GM12873 (cell line): ENCODE data around the gene RPP40.

Experiments
- CTCF ChIP-seq: IDR thresholded peaks from 2 replicates; pipeline ENCODE4 v1.5.1; 2012; ENCODE audit warnings: low read depth, mild to moderate bottlenecking, moderate library complexity, low read length, control low read depth; ENCODE audit not compliant: insufficient read depth; ENCODE audit errors: missing control alignments

Gene RPP40

GRCh38 chr6:4987432-4987831, 16.4 kb downstream of the RPP40 start:
- TF ChIP-seq CTCF: no peak

- TF ChIP-seq CTCF: no peak
Observed at GRCh38 chr6:4986999-4987398, 16.8 kb downstream of the RPP40 start.

- TF ChIP-seq CTCF: no peak
Observed at GRCh38 chr6:4983322-4983721, 20.5 kb downstream of the RPP40 start.

GRCh38 chr6:4981761-4982160, 22.1 kb downstream of the RPP40 start:
- no peak for TF ChIP-seq CTCF

GRCh38 chr6:4979426-4979825, 24.4 kb downstream of the RPP40 start:
- no peak for TF ChIP-seq CTCF

- TF ChIP-seq CTCF: no peak
Observed at GRCh38 chr6:4977468-4977867, 26.4 kb downstream of the RPP40 start.

- TF ChIP-seq CTCF: no peak
Observed at GRCh38 chr6:4975506-4975905, 28.3 kb downstream of the RPP40 start.
